ENCODE data around the gene RNF180.
"Not testable (repeated sequence)": the region's sequence is repeated elsewhere in the genome, so short reads cannot be mapped to it uniquely, and the experiment has no call there.

The RNF180 gene

GRCh38 chr5:64207978-64208377 is 42.3 kb downstream of the RNF180 start:
- DNase-seq (ENCODE audit: low read depth): no peak
- TF ChIP-seq CTCF (IDR thresholded peaks at IDR 0.05; ENCODE audit: control insufficient read depth, insufficient read depth, low read depth, low read length, missing control alignments): no peak
- no peak overlapping the region for H3K4me3 ChIP-seq (ENCODE audit: control insufficient read depth, low read depth, low read length)

GRCh38 chr5:64209353-64209752 is 43.7 kb downstream of the RNF180 start:
- TF ChIP-seq CTCF (IDR thresholded peaks at IDR 0.05; ENCODE audit: control insufficient read depth, insufficient read depth, low read depth, low read length, missing control alignments): no peak
- no peak overlapping the region for H3K4me3 ChIP-seq (ENCODE audit: control insufficient read depth, low read depth, low read length)
- no peak for DNase-seq (ENCODE audit: low read depth)

- TF ChIP-seq CTCF (IDR thresholded peaks at IDR 0.05; ENCODE audit: control insufficient read depth, insufficient read depth, low read depth, low read length, missing control alignments): no peak
- DNase-seq (ENCODE audit: low read depth): peak; percentile 74
- H3K4me3 ChIP-seq (ENCODE audit: control insufficient read depth, low read depth, low read length): no peak overlapping the region
Measured at GRCh38 chr5:64210866-64211265, 45.2 kb downstream of the RNF180 start.

GRCh38 chr5:64213011-64213410 is 47.4 kb downstream of the RNF180 start:
- no peak for TF ChIP-seq CTCF (IDR thresholded peaks at IDR 0.05; ENCODE audit: control insufficient read depth, insufficient read depth, low read depth, low read length, missing control alignments)
- H3K4me3 ChIP-seq (ENCODE audit: control insufficient read depth, low read depth, low read length): no peak overlapping the region
- DNase-seq (ENCODE audit: low read depth): no peak

- DNase-seq (ENCODE audit: low read depth): no peak
- no peak for TF ChIP-seq CTCF (IDR thresholded peaks at IDR 0.05; ENCODE audit: control insufficient read depth, insufficient read depth, low read depth, low read length, missing control alignments)
- H3K4me3 ChIP-seq (ENCODE audit: control insufficient read depth, low read depth, low read length): no peak overlapping the region
Measured at GRCh38 chr5:64213531-64213930, 47.9 kb downstream of the RNF180 start.

GRCh38 chr5:64214132-64214531 is 48.5 kb downstream of the RNF180 start:
- no peak for TF ChIP-seq CTCF (IDR thresholded peaks at IDR 0.05; ENCODE audit: control insufficient read depth, insufficient read depth, low read depth, low read length, missing control alignments)
- H3K4me3 ChIP-seq (ENCODE audit: control insufficient read depth, low read depth, low read length): no peak overlapping the region
- DNase-seq (ENCODE audit: low read depth): no peak

- H3K4me3 ChIP-seq (ENCODE audit: control insufficient read depth, low read depth, low read length): no peak overlapping the region
- DNase-seq (ENCODE audit: low read depth): no peak
- TF ChIP-seq CTCF (IDR thresholded peaks at IDR 0.05; ENCODE audit: control insufficient read depth, insufficient read depth, low read depth, low read length, missing control alignments): no peak
Measured at GRCh38 chr5:64221911-64222310, 56.3 kb downstream of the RNF180 start.

GRCh38 chr5:64225286-64225981 is 59.8 kb downstream of the RNF180 start:
- DNase-seq (ENCODE audit: low read depth); H3K4me3 ChIP-seq (ENCODE audit: control insufficient read depth, low read depth, low read length): not testable (repeated sequence)

GRCh38 chr5:64227131-64227537 is 61.5 kb downstream of the RNF180 start:
- H3K4me3 ChIP-seq (ENCODE audit: control insufficient read depth, low read depth, low read length); DNase-seq (ENCODE audit: low read depth): not testable (repeated sequence)

All from AG09309 (cell line).